NCI-H748 (cell line): ENCODE results near the gene SUCNR1.
"Not testable (repeated sequence)": the region's sequence is repeated elsewhere in the genome, so short reads cannot be mapped to it uniquely, and the experiment has no call there.

Experiments used
- DNase-seq: peaks from one replicate; lab custom pipeline; 2025; ENCODE audit not compliant: unreplicated experiment; lab: John Stamatoyannopoulos, UW

The SUCNR1 gene

GRCh38 chr3:151900884-151901643 lies 27.6 kb downstream of the SUCNR1 start:
- DNase-seq, result no peak

GRCh38 chr3:151901644-151902285 lies 28.3 kb downstream of the SUCNR1 start:
- DNase-seq, result no peak

GRCh38 chr3:151903501-151903991 lies 30.1 kb downstream of the SUCNR1 start:
- no peak for DNase-seq

GRCh38 chr3:151905647-151906046 lies 32.2 kb downstream of the SUCNR1 start:
- DNase-seq, result no peak

GRCh38 chr3:151906751-151907150 lies 33.3 kb downstream of the SUCNR1 start:
- no peak for DNase-seq

- no peak for DNase-seq
These were observed 35.0 kb downstream of the SUCNR1 start for GRCh38 chr3:151908399-151908798.

GRCh38 chr3:151909681-151910405 lies 36.4 kb downstream of the SUCNR1 start:
- DNase-seq, result no peak

GRCh38 chr3:151911462-151911861 lies 38.0 kb downstream of the SUCNR1 start:
- no peak for DNase-seq

- no peak for DNase-seq
These were observed 38.6 kb downstream of the SUCNR1 start for GRCh38 chr3:151912028-151912427.

- DNase-seq, result peak; percentile 19
These were observed 43.3 kb downstream of the SUCNR1 start for GRCh38 chr3:151916781-151917180.

GRCh38 chr3:151918253-151919029 lies 45.0 kb downstream of the SUCNR1 start:
- DNase-seq, result peak; percentile 50

- DNase-seq, result no peak
These were observed 45.5 kb downstream of the SUCNR1 start for GRCh38 chr3:151919030-151919328.

GRCh38 chr3:151919446-151919845 lies 46.0 kb downstream of the SUCNR1 start:
- no peak for DNase-seq

GRCh38 chr3:151923901-151924300 lies 50.5 kb downstream of the SUCNR1 start:
- DNase-seq, result no peak

- no peak for DNase-seq
These were observed 51.3 kb downstream of the SUCNR1 start for GRCh38 chr3:151924753-151925152.

- no peak for DNase-seq
These were observed 52.0 kb downstream of the SUCNR1 start for GRCh38 chr3:151925419-151925818.

GRCh38 chr3:151925876-151926275 lies 52.4 kb downstream of the SUCNR1 start:
- no peak for DNase-seq

GRCh38 chr3:151926956-151927355 lies 53.5 kb downstream of the SUCNR1 start:
- DNase-seq, result no peak

- DNase-seq, result not testable (repeated sequence)
These were observed 54.6 kb downstream of the SUCNR1 start for GRCh38 chr3:151927915-151928525.

- DNase-seq, result no peak
These were observed 57.7 kb downstream of the SUCNR1 start for GRCh38 chr3:151931171-151931570.
